Subcutaneous abdominal adipose tissue (tissue), 5 donors: Measurements from ENCODE around the gene ELFN1.

Source experiments
- H3K27ac ChIP-seq: one replicate; pipeline ENCODE4 v1.7.0; 2013; ENCODE audit warnings: low read depth, mild to moderate bottlenecking, inconsistent platforms, low read length, moderate library complexity
- H3K27me3 ChIP-seq, 5 donors: one replicate each; pipeline ENCODE4 v1.7.0; 2013; ENCODE audit warnings: low read length in 5 of 5, inconsistent platforms in 1 of 5; ENCODE audit not compliant: control insufficient read depth in 5 of 5, insufficient read depth in 4 of 5
- H3K36me3 ChIP-seq, 5 donors: one replicate each; pipeline ENCODE4 v1.7.0; 2013; ENCODE audit warnings: low read length in 5 of 5; ENCODE audit not compliant: control insufficient read depth in 5 of 5, insufficient read depth in 5 of 5
- H3K4me1 ChIP-seq, 5 donors: one replicate each; pipeline ENCODE4 v1.7.0; 2013; ENCODE audit warnings: low read length in 5 of 5, mild to moderate bottlenecking in 3 of 5, moderate library complexity in 1 of 5; ENCODE audit not compliant: control insufficient read depth in 5 of 5, insufficient read depth in 5 of 5
- H3K4me3 ChIP-seq, 5 donors: one replicate each; pipeline ENCODE4 v1.7.0; 2013; ENCODE audit warnings: low read length in 5 of 5, low read depth in 1 of 5
- H3K9ac ChIP-seq, 5 donors: one replicate each; pipeline ENCODE4 v1.7.0; 2013; ENCODE audit warnings: low read length in 5 of 5, mild to moderate bottlenecking in 4 of 5, moderate library complexity in 3 of 5
- H3K9me3 ChIP-seq, 5 donors: one replicate each; pipeline ENCODE4 v1.7.0; 2013; ENCODE audit warnings: low read length in 5 of 5; ENCODE audit not compliant: control insufficient read depth in 5 of 5
- donor health status: healthy.
- donor health status: healthy.
- donor health status: healthy.
- donor health status: healthy.
- donor health status: healthy.

The ELFN1 gene

GRCh38 chr7:1649751-1650326 is 20.2 kb upstream of the ELFN1 start:
- Histone ChIP-seq H3K36me3 (no peaks in the 10 kb centered on the region), H3K4me3 (no peak overlapping the region), H3K27me3 (peaks cover 34 to 60% (median 57%) of the 10 kb centered on the region in 5 donors), H3K9me3 (no peaks in the 10 kb centered on the region), H3K9ac (no peak overlapping the region), H3K4me1 (peaks cover 0 to 21% (median 17%) of the 10 kb centered on the region in 5 donors), H3K27ac (no peak overlapping the region)

DNA sequence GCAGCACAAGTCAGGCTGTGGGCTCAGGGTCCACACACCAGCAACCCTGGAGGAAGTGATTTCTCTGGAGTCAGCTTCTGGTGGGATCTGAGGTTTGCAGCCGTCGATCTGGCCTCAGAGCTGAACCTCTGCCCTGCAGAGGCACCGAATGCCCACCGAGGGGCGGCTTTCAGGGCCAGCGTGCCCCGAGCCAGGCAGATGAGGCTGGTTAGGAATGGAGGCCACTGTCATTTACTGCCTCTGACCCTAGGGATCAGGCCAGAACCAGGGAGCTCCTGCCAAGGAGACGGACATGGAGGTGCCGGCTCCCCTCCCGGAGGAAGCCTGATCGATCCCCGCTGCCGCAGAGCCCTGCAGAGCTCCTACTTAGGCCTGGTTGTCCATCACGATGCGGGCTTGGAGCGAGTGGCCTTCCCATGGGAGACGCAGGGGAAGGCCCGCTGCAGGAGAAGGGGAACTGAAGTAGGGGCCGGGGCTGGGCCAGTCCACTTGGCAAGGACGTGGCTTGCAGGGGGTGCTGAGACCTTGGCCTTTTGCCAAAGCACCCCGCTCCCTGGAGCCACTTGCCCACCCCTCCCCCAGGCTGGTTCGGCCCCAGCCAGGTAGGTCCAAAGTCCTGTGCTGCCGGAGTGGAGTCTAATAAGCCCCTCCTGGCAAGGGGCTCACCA is 19.6 kb upstream of the ELFN1 start:
- Histone ChIP-seq H3K27me3 (peaks cover 33 to 61% (median 57%) of the 10 kb centered on the region in 5 donors), H3K4me3 (no peak overlapping the region), H3K36me3 (no peaks in the 10 kb centered on the region), H3K9ac (no peak overlapping the region), H3K27ac (no peak overlapping the region), H3K9me3 (no peaks in the 10 kb centered on the region), H3K4me1 (peaks cover 0 to 21% (median 17%) of the 10 kb centered on the region in 5 donors)

DNA sequence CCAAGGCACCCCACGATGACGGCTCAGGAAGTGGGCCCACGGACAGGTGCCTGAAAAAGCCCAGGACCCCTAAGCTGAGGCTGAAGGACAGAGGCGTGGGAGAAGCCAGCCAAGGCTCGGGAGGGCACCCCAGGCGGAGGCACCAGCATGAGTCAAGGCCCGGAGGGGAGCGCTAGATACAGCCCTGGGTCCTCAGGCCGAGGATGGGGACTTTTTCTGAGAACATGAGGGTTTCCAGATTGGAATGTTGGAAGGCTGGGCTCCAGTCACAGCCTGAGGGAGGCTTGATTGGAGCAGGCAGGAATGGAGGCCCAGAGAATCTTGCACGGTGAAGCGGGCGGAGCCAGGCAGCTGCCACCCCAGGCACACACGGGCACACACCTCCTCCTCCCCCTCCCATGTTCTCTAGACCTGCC is 19.0 kb upstream of the ELFN1 start:
- Histone ChIP-seq H3K27me3 (peaks cover 33 to 60% (median 55%) of the 10 kb centered on the region in 5 donors), H3K9me3 (no peaks in the 10 kb centered on the region), H3K4me1 (peaks cover 0 to 21% (median 17%) of the 10 kb centered on the region in 5 donors), H3K4me3 (no peak overlapping the region), H3K36me3 (no peaks in the 10 kb centered on the region), H3K9ac (no peak overlapping the region), H3K27ac (no peak overlapping the region)

- no peak overlapping the region for H3K27ac ChIP-seq
- no peaks in the 10 kb centered on the region for H3K9me3 ChIP-seq
- no peak overlapping the region for H3K4me3 ChIP-seq
- no peaks in the 10 kb centered on the region for H3K36me3 ChIP-seq
- no peak overlapping the region for H3K9ac ChIP-seq
- H3K4me1 ChIP-seq: peaks cover 0 to 18% (median 15%) of the 10 kb centered on the region in 5 donors
- peaks cover 26 to 62% (median 55%) of the 10 kb centered on the region in 5 donors for H3K27me3 ChIP-seq
Measured at GRCh38 chr7:1651891-1652290, 18.2 kb upstream of the ELFN1 start.

- H3K27me3 ChIP-seq: peaks cover 15 to 62% (median 47%) of the 10 kb centered on the region in 5 donors
- H3K4me3 ChIP-seq: no peak overlapping the region
- H3K27ac ChIP-seq: no peak overlapping the region
- H3K9ac ChIP-seq: no peak overlapping the region
- H3K4me1 ChIP-seq: peaks cover 0 to 2% (median 1%) of the 10 kb centered on the region in 5 donors
- H3K9me3 ChIP-seq: peaks cover 0 to 2% (median 0%) of the 10 kb centered on the region in 5 donors
- H3K36me3 ChIP-seq: no peaks in the 10 kb centered on the region
Measured at GRCh38 chr7:1653500-1653899, 16.6 kb upstream of the ELFN1 start.

GRCh38 chr7:1654111-1654510 is 16.0 kb upstream of the ELFN1 start:
- Histone ChIP-seq H3K4me1 (no peaks in the 10 kb centered on the region), H3K27ac (no peak overlapping the region), H3K27me3 (peaks cover 15 to 56% (median 41%) of the 10 kb centered on the region in 5 donors), H3K4me3 (no peak overlapping the region), H3K36me3 (no peaks in the 10 kb centered on the region), H3K9ac (no peak overlapping the region), H3K9me3 (peaks cover 0 to 2% (median 0%) of the 10 kb centered on the region in 5 donors)

GRCh38 chr7:1654738-1655475 is 15.2 kb upstream of the ELFN1 start:
- Histone ChIP-seq H3K27ac (no peak overlapping the region), H3K27me3 (peaks cover 12 to 50% (median 38%) of the 10 kb centered on the region in 5 donors), H3K4me3 (no peak overlapping the region), H3K4me1 (no peaks in the 10 kb centered on the region), H3K9me3 (peaks cover 0 to 2% (median 0%) of the 10 kb centered on the region in 5 donors), H3K9ac (no peak overlapping the region), H3K36me3 (no peaks in the 10 kb centered on the region)

DNA sequence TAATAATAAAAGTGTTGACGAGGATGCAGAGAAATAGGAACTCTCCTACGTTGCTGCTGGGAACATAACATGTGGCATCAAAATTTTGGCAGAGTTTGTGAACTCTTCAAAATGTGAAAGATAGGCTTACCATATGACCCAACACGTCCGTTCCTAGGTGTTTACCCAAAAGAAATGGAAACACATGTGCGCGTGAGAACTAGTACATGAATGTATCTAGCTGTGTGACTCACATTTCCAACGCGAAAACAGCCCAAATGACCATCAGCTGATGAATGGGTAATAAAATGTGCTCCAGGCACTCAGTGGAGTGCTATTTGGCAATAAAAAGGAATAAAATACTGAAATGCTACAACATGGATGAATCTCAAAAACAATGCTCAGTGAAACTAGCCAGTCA is 10.4 kb upstream of the ELFN1 start:
- Histone ChIP-seq H3K4me3 (no peak overlapping the region), H3K9ac (no peak overlapping the region), H3K4me1 (peaks cover 0 to 6% (median 4%) of the 10 kb centered on the region in 5 donors), H3K27me3 (peaks cover 28 to 50% (median 34%) of the 10 kb centered on the region in 5 donors), H3K9me3 (peaks cover 0 to 5% (median 0%) of the 10 kb centered on the region in 5 donors), H3K36me3 (no peaks in the 10 kb centered on the region), H3K27ac (no peak overlapping the region)

DNA sequence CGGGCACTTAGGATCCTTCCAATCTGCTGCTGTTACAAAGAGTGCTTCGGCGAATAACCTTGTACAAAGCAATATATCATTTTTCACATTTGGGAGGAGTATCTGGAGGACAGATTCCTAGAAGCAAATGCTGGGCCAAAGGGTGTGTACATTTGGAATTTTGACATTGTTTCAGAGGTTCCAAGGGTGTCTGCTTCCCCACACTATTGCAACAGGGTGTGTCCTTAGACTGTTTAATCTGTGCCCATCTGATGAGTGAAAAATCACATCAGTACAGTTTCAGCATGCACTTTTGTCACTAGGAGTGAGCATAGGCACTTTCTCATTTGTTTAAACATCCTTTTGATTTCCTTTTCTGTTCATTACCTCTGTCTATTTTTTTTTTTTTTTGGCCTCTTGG is 8.6 kb upstream of the ELFN1 start:
- H3K27me3 ChIP-seq: peaks cover 17 to 38% (median 25%) of the 10 kb centered on the region in 5 donors
- no peak overlapping the region for H3K27ac ChIP-seq
- no peak overlapping the region for H3K9ac ChIP-seq
- no peaks in the 10 kb centered on the region for H3K36me3 ChIP-seq
- H3K9me3 ChIP-seq: peaks cover 0 to 5% (median 0%) of the 10 kb centered on the region in 5 donors
- peaks cover 0 to 15% (median 4%) of the 10 kb centered on the region in 5 donors for H3K4me1 ChIP-seq
- H3K4me3 ChIP-seq: no peak overlapping the region

- no peak overlapping the region for H3K9ac ChIP-seq
- H3K4me3 ChIP-seq: no peak overlapping the region
- peaks cover 14 to 33% (median 26%) of the 10 kb centered on the region in 5 donors for H3K27me3 ChIP-seq
- no peak overlapping the region for H3K27ac ChIP-seq
- no peaks in the 10 kb centered on the region for H3K36me3 ChIP-seq
- peaks cover 0 to 5% (median 0%) of the 10 kb centered on the region in 5 donors for H3K9me3 ChIP-seq
- H3K4me1 ChIP-seq: peaks cover 0 to 21% (median 11%) of the 10 kb centered on the region in 5 donors
Measured at GRCh38 chr7:1662101-1662500, 8.0 kb upstream of the ELFN1 start.
